ENCODE data around the gene CFLAR.

DNA sequence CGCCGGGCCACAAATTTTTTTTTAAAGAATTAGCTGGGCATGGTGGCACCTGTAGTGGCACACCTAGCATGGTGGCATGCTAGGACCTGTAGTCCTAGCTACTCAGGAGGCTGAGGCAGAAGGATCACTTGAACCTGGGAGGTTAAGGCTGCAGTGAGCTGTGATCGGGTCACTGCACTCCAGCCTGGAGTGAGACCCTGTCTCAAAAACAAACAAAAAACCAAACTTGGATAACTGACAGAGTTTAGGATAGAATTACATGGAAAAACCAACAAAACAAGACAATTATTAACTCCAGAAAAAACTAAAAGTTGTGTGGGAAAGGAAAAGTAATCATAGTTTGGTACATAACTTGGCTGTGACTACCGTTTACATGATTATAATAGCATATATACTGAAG lies 1.6 kb upstream of the CFLAR start:
- no peak for TF ChIP-seq POLR2A (IDR thresholded peaks at IDR 0.05)
- TF ChIP-seq, protein P1, sequence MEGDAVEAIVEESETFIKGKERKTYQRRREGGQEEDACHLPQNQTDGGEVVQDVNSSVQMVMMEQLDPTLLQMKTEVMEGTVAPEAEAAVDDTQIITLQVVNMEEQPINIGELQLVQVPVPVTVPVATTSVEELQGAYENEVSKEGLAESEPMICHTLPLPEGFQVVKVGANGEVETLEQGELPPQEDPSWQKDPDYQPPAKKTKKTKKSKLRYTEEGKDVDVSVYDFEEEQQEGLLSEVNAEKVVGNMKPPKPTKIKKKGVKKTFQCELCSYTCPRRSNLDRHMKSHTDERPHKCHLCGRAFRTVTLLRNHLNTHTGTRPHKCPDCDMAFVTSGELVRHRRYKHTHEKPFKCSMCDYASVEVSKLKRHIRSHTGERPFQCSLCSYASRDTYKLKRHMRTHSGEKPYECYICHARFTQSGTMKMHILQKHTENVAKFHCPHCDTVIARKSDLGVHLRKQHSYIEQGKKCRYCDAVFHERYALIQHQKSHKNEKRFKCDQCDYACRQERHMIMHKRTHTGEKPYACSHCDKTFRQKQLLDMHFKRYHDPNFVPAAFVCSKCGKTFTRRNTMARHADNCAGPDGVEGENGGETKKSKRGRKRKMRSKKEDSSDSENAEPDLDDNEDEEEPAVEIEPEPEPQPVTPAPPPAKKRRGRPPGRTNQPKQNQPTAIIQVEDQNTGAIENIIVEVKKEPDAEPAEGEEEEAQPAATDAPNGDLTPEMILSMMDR (IDR thresholded peaks at IDR 0.05), result no peak

Measured in uterus (tissue), 2 donors.